NCI-H748 treated with DMSO at 0.1 percent for 48 hours (cell line): Measurements from ENCODE around the gene MRPS12.

Experiments
- DNase-seq: peaks from one replicate; lab custom pipeline; 2025; lab: John Stamatoyannopoulos, UW

The MRPS12 gene

GRCh38 chr19:38975214-38975860 is 44.6 kb downstream of the MRPS12 start, which contains the start of gene FBXO17:
FBXO17 (minus strand) TSS chr19:38975742; CDS start chr19:38950319, 25,423 bp downstream.
- no peak for DNase-seq

DNA sequence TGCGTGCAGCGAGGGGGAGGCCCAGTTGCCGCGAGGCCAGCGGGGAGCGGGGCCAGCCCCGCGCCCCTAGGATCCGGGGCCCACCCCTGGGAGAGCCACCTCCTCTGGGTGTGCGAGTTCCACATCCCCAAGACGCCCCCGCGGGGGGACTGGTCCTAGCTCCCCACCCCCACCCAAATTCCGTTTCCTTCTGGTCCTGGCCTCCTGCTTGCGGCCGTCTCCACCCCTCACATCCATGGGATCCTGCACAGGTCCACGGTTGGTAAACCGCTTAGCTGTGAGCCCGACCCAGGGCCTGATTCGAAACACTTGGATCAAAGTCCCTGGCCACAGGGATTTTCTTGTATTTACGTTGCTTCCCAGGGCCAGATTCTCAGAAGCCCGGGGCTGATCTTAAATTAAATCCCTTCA is 45.1 kb downstream of the MRPS12 start:
- DNase-seq: no peak

- DNase-seq: no peak
Measured at GRCh38 chr19:38977445-38978325, 46.9 kb downstream of the MRPS12 start.

GRCh38 chr19:38978326-38978689 is 47.6 kb downstream of the MRPS12 start:
- DNase-seq: no peak

- no peak for DNase-seq
Measured at GRCh38 chr19:38979812-38980211, 49.1 kb downstream of the MRPS12 start.

GRCh38 chr19:38980583-38981374 is 50.0 kb downstream of the MRPS12 start:
- DNase-seq: no peak
